ENCODE data around the gene TRIO.

DNA sequence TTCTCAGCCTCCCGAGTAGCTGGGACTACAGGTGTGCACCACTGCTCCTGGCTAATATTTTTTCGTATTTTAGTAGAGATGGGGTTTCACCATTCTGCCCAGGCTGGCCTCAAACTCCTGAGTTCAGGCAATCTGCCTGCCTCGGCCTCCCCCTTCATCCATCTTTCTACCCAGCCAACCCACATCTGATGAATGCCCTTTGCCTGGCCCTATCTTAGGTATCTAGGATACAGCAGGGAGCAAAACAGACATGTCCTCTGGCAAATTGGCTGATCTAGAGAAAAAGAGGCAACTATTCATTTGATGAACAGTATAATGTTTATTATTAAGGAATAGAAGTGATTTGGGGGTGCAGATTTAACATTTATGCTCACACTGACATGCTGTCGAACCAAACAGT lies 123.0 kb downstream of the TRIO start:
- TF ChIP-seq, protein P1, sequence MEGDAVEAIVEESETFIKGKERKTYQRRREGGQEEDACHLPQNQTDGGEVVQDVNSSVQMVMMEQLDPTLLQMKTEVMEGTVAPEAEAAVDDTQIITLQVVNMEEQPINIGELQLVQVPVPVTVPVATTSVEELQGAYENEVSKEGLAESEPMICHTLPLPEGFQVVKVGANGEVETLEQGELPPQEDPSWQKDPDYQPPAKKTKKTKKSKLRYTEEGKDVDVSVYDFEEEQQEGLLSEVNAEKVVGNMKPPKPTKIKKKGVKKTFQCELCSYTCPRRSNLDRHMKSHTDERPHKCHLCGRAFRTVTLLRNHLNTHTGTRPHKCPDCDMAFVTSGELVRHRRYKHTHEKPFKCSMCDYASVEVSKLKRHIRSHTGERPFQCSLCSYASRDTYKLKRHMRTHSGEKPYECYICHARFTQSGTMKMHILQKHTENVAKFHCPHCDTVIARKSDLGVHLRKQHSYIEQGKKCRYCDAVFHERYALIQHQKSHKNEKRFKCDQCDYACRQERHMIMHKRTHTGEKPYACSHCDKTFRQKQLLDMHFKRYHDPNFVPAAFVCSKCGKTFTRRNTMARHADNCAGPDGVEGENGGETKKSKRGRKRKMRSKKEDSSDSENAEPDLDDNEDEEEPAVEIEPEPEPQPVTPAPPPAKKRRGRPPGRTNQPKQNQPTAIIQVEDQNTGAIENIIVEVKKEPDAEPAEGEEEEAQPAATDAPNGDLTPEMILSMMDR (IDR thresholded peaks at IDR 0.05), result no peak
- TF ChIP-seq EP300 (IDR thresholded peaks at IDR 0.05), result no peak
